ENCODE data around the gene SLC5A10. TPM values are rescaled to one million over a fixed set of nuclear protein-coding genes. Genes with fewer than 3 reads are reported as not detected.

SLC5A10 gene
- total RNA-seq, 1 experiment from 2014 or later: not detected

GRCh38 chr17:19022128-19022527, 70.2 kb downstream of the SLC5A10 start:
- Mint-ChIP-seq H3K27ac (peak overlapping the region in 1 of 3 experiments; percentile 62; a peak in 1 of 7 replicates), H3K4me1 (peaks cover 0 to 15% of the 10 kb centered on the region in 2 experiments; a peak in 2 of 4 replicates), H3K27me3 (ENCODE audit: low read depth) (peaks cover 4% of the 10 kb centered on the region), H3K36me3 (ENCODE audit: insufficient read depth in 1 of 3, low read depth in 3 of 3) (no peaks in the 10 kb centered on the region), H3K9me3 (no peaks in the 10 kb centered on the region), H3K4me3 (no peak overlapping the region)
- Histone ChIP-seq H3K9me3 (ENCODE audit: control insufficient read depth, low read depth, low read length) (no peaks in the 10 kb centered on the region), H3K56ac (ENCODE audit: insufficient read length, low read depth, low read length) (no peak overlapping the region), H2BK12ac (ENCODE audit: insufficient read length, low read depth, low read length) (no peak overlapping the region), H3K18ac (ENCODE audit: insufficient read length, low read depth, low read length) (no peak overlapping the region), H3K4ac (ENCODE audit: low read depth, low read length) (no peak overlapping the region), H2AK5ac (ENCODE audit: insufficient read length, low read length) (no peak overlapping the region), H3T11ph (ENCODE audit: low read length) (no peak overlapping the region), H3K23ac (ENCODE audit: insufficient read length, low read depth, low read length) (no peak overlapping the region), H2BK20ac (ENCODE audit: low read depth, low read length, poor library complexity, severe bottlenecking) (no peak overlapping the region), H4K5ac (ENCODE audit: insufficient read length, low read depth, low read length) (no peak overlapping the region), H4K91ac (ENCODE audit: insufficient read length, low read depth, low read length) (no peak overlapping the region), H3K27me3 (ENCODE audit: insufficient read depth, low read length) (no peaks in the 10 kb centered on the region; the same call in 1 of the 2 replicates), H3K27ac (ENCODE audit: insufficient read length, low read depth, low read length) (no peak overlapping the region), H2BK5ac (ENCODE audit: insufficient read length, low read length) (no peak overlapping the region), H3K79me2 (ENCODE audit: insufficient read depth, low read length) (no peaks in the 10 kb centered on the region), H4K8ac (replicated peaks; ENCODE audit: insufficient read length, low read depth, low read length) (no peak overlapping the region), H2AFZ (ENCODE audit: low read length) (no peak overlapping the region), H3K4me1 (ENCODE audit: insufficient read depth, low read length) (no peaks in the 10 kb centered on the region), H3K79me1 (ENCODE audit: insufficient read depth, low read depth, low read length, poor library complexity, severe bottlenecking) (no peaks in the 10 kb centered on the region), H4K20me1 (ENCODE audit: control insufficient read depth, insufficient read depth, insufficient read length) (no peaks in the 10 kb centered on the region), H3K23me2 (ENCODE audit: insufficient read length, low read depth, low read length, poor library complexity, severe bottlenecking) (no peaks in the 10 kb centered on the region), H3K14ac (ENCODE audit: insufficient read depth, low read length) (no peak overlapping the region), H2BK15ac (ENCODE audit: low read depth, low read length) (no peak overlapping the region), H2BK120ac (ENCODE audit: low read depth, low read length, poor library complexity, severe bottlenecking) (no peak overlapping the region), H3K4me2 (ENCODE audit: insufficient read depth, insufficient read length, low read length) (no peak overlapping the region), H3K9ac (ENCODE audit: extremely low read depth, insufficient read length, low read length) (no peak overlapping the region)
- WGBS (ENCODE audit: extremely low coverage, insufficient read length, low lambda C conversion rate): no CpG with 5 or more reads among the region's 5 CpGs
- DNase-seq: no peak
- TF ChIP-seq CTCF (conservative IDR thresholded peaks at IDR 0.05): no peak
